A549 treated with RU486 at 1 μM for 4 hours (cell line): ENCODE data around the gene ZNF225. TPM values are rescaled to one million over a fixed set of nuclear protein-coding genes. Genes with fewer than 3 reads are reported as not detected.

Source experiments
- total RNA-seq: library from RNA; stranded (reverse); fragments of 200-300 nt; extraction: Qiagen RNA extraction; gene quantifications from 5 replicates; pipeline ENCODE4 v1.2.3, GENCODE V29; 2022; ENCODE audit warnings: low read depth

ZNF225 gene
- total RNA-seq, result 2.3 to 3.5 TPM (median 2.8 TPM) in 5 replicates

GRCh38 chr19:44113138-44113783 lies at the start of gene ZNF225:
ZNF225 (plus strand) TSS chr19:44113399; CDS start chr19:44115828, 2,429 bp downstream.

DNA sequence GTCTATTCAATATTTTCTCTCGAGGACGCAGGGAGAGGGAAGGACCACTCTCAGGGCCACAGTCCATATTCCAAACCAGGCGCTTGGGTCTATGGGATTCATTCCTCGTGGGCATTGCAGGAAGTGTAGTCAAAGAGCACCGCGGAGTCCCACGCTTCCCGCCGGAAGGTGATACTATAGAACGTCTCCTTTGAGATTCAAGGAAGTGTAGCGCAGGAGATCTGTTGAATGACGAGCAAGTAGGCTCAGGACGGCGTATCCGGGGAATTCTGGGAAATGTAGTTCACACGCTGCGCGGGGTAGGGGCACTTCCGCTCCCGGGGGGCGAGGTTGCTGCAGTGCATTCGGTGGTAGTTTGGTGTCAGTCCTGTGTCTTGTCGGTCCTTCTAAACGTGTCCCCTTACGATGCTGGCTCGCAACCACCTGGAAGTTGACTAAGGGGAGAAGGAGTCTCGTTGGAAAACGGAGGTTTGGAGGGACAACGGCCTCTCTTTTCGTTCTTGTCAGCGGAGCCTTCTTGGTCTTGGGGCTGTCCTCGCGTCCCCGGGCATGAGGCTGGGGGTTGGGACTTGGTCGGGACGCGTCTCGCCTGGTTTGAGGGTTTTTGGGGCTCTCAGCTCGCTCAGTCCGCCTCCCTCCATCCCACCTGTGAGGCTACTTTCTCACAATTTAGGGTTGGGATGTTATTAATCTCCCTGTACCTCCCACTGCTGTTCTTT lies 41.2 kb upstream of the ZNF225 start, which contains the start of gene ZNF284:
ZNF284 (plus strand) TSS at position 336 of the 719 bp plus-strand sequence. CDS start 4,231 bp downstream, outside the sequence.

DNA sequence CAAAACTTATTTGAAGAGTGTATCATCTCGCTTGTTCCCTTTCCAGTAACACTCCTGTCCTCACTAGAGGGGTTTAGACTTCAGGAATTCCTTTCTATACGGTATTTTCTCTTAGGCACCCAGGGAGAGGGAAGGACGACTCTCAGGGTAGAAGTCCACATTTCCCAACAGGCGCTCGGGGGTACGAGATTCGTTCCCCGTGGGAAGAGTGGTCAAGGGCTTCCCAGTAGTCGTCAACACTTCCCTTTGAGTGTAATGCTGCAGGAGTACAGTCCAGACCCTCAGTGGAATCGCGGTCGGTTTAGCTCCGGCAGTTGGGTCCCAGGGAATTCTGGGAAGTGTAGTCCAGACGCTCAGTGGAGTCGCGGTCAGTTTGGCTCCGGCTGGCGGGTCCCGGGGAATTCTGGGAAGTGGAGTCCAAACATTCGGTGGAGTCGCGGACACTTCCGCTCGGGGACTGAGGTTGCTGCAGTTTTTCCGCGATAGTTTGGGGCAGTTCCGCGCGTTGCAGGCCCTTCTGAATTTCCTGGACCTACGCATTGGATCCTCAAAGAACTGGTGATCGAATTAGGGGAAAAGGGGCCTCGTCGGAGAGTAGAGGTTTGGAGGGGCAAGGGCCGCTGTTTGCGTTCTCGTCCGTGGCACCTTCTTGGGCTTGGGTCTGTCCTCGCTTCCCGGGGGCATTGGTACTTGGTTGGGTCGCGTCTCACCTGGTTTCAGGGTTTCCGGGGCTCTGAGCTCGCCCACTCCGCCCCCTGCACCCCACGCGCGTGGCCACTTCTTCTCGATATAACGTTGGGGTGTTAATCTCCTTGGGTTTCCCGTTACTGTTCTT lies 19.1 kb upstream of the ZNF225 start, which contains the start of gene ZNF224:
ZNF224 (plus strand) TSS at position 431 of the 835 bp plus-strand sequence. CDS start 3,513 bp downstream, outside the sequence.

DNA sequence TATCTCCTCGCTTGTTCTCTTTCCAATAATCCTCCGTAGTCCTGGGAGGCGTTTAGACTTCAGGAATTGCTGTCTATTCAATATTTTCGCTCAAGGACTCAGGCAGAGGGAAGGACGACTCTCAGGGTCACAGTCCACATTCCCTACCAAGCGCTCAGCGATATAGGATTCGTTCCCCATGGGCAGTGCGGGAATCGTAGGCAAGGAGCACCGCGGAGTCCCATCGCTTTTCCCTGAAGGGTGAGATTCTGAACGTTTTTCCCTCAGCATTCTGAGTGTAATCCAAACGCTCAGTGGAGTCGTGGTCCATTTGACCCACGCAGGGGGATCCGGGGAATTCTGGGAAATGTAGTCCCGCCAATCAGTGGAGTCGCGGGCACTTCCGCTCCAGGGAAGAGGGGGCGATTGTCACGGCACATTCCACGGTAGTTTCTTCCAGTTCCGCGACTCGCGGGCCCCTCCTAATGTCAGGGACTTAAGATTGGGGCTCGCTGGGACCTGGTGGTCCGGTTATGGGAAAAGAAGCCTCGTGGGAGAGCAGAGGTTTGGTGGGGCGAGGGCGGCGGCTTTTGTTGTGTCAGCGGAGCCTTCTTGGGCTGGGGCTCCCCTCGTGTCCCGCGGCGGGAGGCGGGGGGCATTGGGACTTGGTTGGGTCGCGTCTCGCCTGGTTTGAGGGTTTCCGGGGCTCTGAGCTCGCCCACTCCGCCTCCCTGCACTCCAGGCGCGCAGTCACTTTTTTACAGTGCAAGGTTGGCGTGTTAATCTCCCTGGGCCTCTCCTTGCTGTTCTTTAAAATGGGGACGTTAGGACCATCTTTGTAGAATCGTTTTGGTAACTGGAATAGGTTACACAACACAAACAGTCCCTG lies 28.2 kb downstream of the ZNF225 start, which contains the start of gene ZNF234:
ZNF234 (plus strand) TSS at position 364 of the 868 bp plus-strand sequence. CDS start 3,079 bp downstream, outside the sequence.

GRCh38 chr19:44164673-44165512 lies 51.7 kb downstream of the ZNF225 start, which contains the start of gene ZNF226:
ZNF226 (plus strand) TSS chr19:44165100; CDS start chr19:44170081, 4,981 bp downstream.

Other genes starting within 250 kb of the ZNF225 start
- gene ZNF404, start 229.4 kb upstream of the ZNF225 start, total RNA-seq, result 0.21 to 0.29 TPM (median 0.28 TPM) in 4 of 5 replicates, not detected in the other
- 10.1 to 12.5 TPM (median 11.8 TPM) in 5 replicates for gene ZNF45, start 178.1 kb upstream of the ZNF225 start, total RNA-seq
- 0.37 to 1.1 TPM (median 0.53 TPM) in 5 replicates for gene ZNF221, start 162.2 kb upstream of the ZNF225 start, total RNA-seq
- 2.2 to 3.6 TPM (median 3.1 TPM) in 5 replicates for gene ZNF155, start 129.2 kb upstream of the ZNF225 start, total RNA-seq
- 2.3 to 3.9 TPM (median 2.8 TPM) in 5 replicates for gene ZNF230, start 110.4 kb upstream of the ZNF225 start, total RNA-seq
- gene ZNF222, start 88.0 kb upstream of the ZNF225 start, total RNA-seq, result 3.4 to 4.8 TPM (median 4.6 TPM) in 5 replicates
- 2.4 to 4.0 TPM (median 3.5 TPM) in 5 replicates for gene ZNF223, start 61.4 kb upstream of the ZNF225 start, total RNA-seq
- gene ZNF284, start 41.2 kb upstream of the ZNF225 start, total RNA-seq, result 0.38 to 0.52 TPM (median 0.46 TPM) in 5 replicates
- 8.8 to 11.4 TPM (median 11.3 TPM) in 5 replicates for gene ZNF224, start 19.0 kb upstream of the ZNF225 start, total RNA-seq
- 1.2 to 2.7 TPM (median 2.3 TPM) in 5 replicates for gene ZNF234, start 28.2 kb downstream of the ZNF225 start, total RNA-seq
- 19.7 to 25.5 TPM (median 22.6 TPM) in 5 replicates for gene ZNF226, start 51.7 kb downstream of the ZNF225 start, total RNA-seq
- 9.7 to 13.8 TPM (median 11.0 TPM) in 5 replicates for gene ZNF227, start 99.1 kb downstream of the ZNF225 start, total RNA-seq
- 0.32 to 0.67 TPM (median 0.46 TPM) in 5 replicates for gene ZNF233, start 146.5 kb downstream of the ZNF225 start, total RNA-seq
- gene ZNF235, start 191.6 kb downstream of the ZNF225 start, total RNA-seq, result 2.5 to 3.9 TPM (median 3.3 TPM) in 5 replicates
- gene ZNF112, start 243.3 kb downstream of the ZNF225 start, total RNA-seq, result 1.1 to 3.1 TPM (median 2.0 TPM) in 5 replicates